ENCODE data around the gene KCND2. TPM values are rescaled to one million over a fixed set of nuclear protein-coding genes. Genes with fewer than 3 reads are reported as not detected.

The KCND2 gene
- polyA plus RNA-seq, 1 of the 3 experiments (the other 2 are of a cell fraction) = not detected

GRCh38 chr7:120554960-120555571, 282.1 kb downstream of the KCND2 start:
- Histone ChIP-seq H3K4me1 (ENCODE audit: control insufficient read depth in 1 of 2, insufficient read depth in 2 of 2, low read depth in 1 of 2, low read length in 1 of 2) (no peaks in the 10 kb centered on the region), H2AFZ (ENCODE audit: low read depth) (no peak overlapping the region), H3K36me3 (replicated peaks in 1 of 2; ENCODE audit: control insufficient read depth in 1 of 2, insufficient read depth in 2 of 2, low read length in 1 of 2) (no peaks in the 10 kb centered on the region), H4K20me1 (ENCODE audit: insufficient read depth) (no peaks in the 10 kb centered on the region), H3K9me2 (no peaks in the 10 kb centered on the region), H3K4me3 (ENCODE audit: low read depth in 2 of 2, low read length in 1 of 2) (no peak overlapping the region; a peak in 1 of 4 replicates), H3K4me2 (no peak overlapping the region), H3F3A (replicated peaks; ENCODE audit: insufficient read depth) (no peaks in the 10 kb centered on the region), H3K9me3 (no peaks in the 10 kb centered on the region), H3K27ac (ENCODE audit: low read depth in 2 of 2, low read length in 1 of 2) (no peak overlapping the region), H3K27me3 (ENCODE audit: insufficient read depth) (no peaks in the 10 kb centered on the region), H3K9ac (no peak overlapping the region), H3K79me2 (ENCODE audit: insufficient read depth) (no peaks in the 10 kb centered on the region)
- POLR2A ChIA-PET = no interaction called here
- DNase-seq = peak; percentile 42
- TF ChIP-seq RAD21 (IDR thresholded peaks at IDR 0.05; ENCODE audit: low read length) (peak; percentile 83), SMC3 (IDR thresholded peaks at IDR 0.05; ENCODE audit: low read depth, low read length) (peak; percentile 55), CTCF (IDR thresholded peaks at IDR 0.05) (peak; percentile 94), FOXJ3 (CRISPR knock-in tag; IDR thresholded peaks at IDR 0.05) (no peak), MXI1 (IDR thresholded peaks at IDR 0.05; ENCODE audit: low read depth, low read length) (no peak), SIN3A (IDR thresholded peaks at IDR 0.05; ENCODE audit: borderline replicate concordance, low read depth, low read length) (no peak), MEF2A (IDR thresholded peaks at IDR 0.05; ENCODE audit: borderline replicate concordance, low read depth) (no peak), NRF1 (IDR thresholded peaks at IDR 0.05; ENCODE audit: low read depth, low read length) (no peak)
- CTCF ChIA-PET = interaction anchor here (0.7 to 1.9 kb wide), 22 partner anchors 8 to 972 kb away, joined by 3 to 9 read pairs (median 3); no protein-coding TSS in a partner anchor

DNA sequence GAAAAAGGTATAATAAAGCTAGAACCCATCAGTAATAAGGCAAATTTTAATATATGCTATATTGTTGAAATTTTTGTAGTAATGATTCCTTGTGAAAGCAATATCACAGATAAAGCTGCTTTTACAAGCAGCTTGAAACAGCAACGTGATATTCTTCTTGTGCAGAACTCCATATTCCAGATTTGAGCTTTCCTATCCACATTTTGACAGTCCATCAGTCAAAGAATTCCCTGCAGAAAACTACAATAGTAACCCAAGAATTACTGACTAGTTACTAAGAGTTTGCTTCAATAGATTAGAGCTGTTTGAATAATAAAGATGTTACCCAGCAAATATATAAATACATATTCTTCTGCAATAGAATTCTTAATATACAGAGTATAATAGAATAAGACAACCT, 291.2 kb downstream of the KCND2 start:
- Histone ChIP-seq H3K27me3 (ENCODE audit: insufficient read depth) (no peaks in the 10 kb centered on the region; the same call in 1 of the 2 replicates), H3K27ac (ENCODE audit: low read depth in 2 of 2, low read length in 1 of 2) (no peak overlapping the region), H3K4me1 (ENCODE audit: control insufficient read depth in 1 of 2, insufficient read depth in 2 of 2, low read depth in 1 of 2, low read length in 1 of 2) (no peaks in the 10 kb centered on the region; a peak in 1 of 4 replicates), H2AFZ (ENCODE audit: low read depth) (no peak overlapping the region), H3K4me2 (no peak overlapping the region), H3K36me3 (replicated peaks in 1 of 2; ENCODE audit: control insufficient read depth in 1 of 2, insufficient read depth in 2 of 2, low read length in 1 of 2) (no peaks in the 10 kb centered on the region), H4K20me1 (ENCODE audit: insufficient read depth) (no peaks in the 10 kb centered on the region), H3K9ac (no peak overlapping the region), H3F3A (replicated peaks; ENCODE audit: insufficient read depth) (no peaks in the 10 kb centered on the region), H3K9me2 (no peaks in the 10 kb centered on the region), H3K9me3 (no peaks in the 10 kb centered on the region), H3K79me2 (ENCODE audit: insufficient read depth) (no peaks in the 10 kb centered on the region), H3K4me3 (ENCODE audit: low read depth in 2 of 2, low read length in 1 of 2) (no peak overlapping the region)
- DNase-seq = no peak
- TF ChIP-seq GABPA (IDR thresholded peaks at IDR 0.05; ENCODE audit: low read depth) (no peak), FOSL2 (IDR thresholded peaks at IDR 0.05; ENCODE audit: borderline replicate concordance, low read depth) (no peak)
- ChIA-PET CTCF (interaction anchor here (2.2 kb wide), 1 partner anchor 9 kb away, joined by 9 read pairs; no protein-coding TSS in a partner anchor), POLR2A (no interaction called here)
- 0% methylated on average over 1 of the region's 1 CpG for WGBS (ENCODE audit: low lambda C conversion rate)

DNA sequence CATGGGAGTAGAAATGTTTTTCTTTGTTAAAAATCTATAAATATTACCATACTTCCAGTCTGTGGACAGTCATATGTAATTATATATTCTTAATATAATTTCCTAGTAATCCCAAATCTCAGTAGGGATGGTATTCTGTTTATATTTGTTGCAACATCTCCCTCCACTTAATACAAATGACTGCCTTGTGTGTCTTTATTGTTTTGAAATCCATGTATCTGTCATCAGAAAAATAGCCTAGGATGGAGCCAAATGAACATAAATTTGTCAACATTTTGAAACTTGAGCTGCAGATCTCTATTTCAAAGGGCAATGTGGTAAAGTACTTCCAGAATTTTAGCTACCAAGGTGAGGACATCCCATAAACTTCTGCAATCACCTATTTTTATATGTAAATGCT, 294.2 kb downstream of the KCND2 start:
- H3K9me3 ChIP-seq = no peaks in the 10 kb centered on the region
- CTCF ChIA-PET = no interaction called here
- TF ChIP-seq, protein P1, sequence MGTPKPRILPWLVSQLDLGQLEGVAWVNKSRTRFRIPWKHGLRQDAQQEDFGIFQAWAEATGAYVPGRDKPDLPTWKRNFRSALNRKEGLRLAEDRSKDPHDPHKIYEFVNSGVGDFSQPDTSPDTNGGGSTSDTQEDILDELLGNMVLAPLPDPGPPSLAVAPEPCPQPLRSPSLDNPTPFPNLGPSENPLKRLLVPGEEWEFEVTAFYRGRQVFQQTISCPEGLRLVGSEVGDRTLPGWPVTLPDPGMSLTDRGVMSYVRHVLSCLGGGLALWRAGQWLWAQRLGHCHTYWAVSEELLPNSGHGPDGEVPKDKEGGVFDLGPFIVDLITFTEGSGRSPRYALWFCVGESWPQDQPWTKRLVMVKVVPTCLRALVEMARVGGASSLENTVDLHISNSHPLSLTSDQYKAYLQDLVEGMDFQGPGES (IDR thresholded peaks at IDR 0.05; ENCODE audit: low read depth, low read length) = no peak
- TF ChIP-seq FOSL2 (IDR thresholded peaks at IDR 0.05; ENCODE audit: borderline replicate concordance, low read depth) (no peak), NRF1 (IDR thresholded peaks at IDR 0.05; ENCODE audit: low read depth, low read length) (no peak), RFX5 (IDR thresholded peaks at IDR 0.05; ENCODE audit: low read length) (no peak), TAF1 (IDR thresholded peaks at IDR 0.05; ENCODE audit: borderline replicate concordance, low read depth, low read length) (no peak), TCF12 (IDR thresholded peaks at IDR 0.05) (no peak), MAX (IDR thresholded peaks at IDR 0.05; ENCODE audit: low read depth) (no peak), EZH2phosphoT487 (IDR thresholded peaks at IDR 0.05; ENCODE audit: borderline replicate concordance, low read depth) (no peak), GABPA (IDR thresholded peaks at IDR 0.05; ENCODE audit: low read depth) (no peak), FOXJ3 (CRISPR knock-in tag; IDR thresholded peaks at IDR 0.05) (no peak), ZBTB33 (IDR thresholded peaks at IDR 0.05; ENCODE audit: borderline replicate concordance, low read depth) (no peak)

More for the DNA sequence above, 294.2 kb downstream of the KCND2 start:
- H3K9me2 ChIP-seq = no peaks in the 10 kb centered on the region
- H4K20me1 ChIP-seq (ENCODE audit: insufficient read depth) = no peaks in the 10 kb centered on the region
- H2AFZ ChIP-seq (ENCODE audit: low read depth) = no peak overlapping the region
- POLR2A ChIA-PET = no interaction called here
- H3K36me3 ChIP-seq (replicated peaks in 1 of 2; ENCODE audit: control insufficient read depth in 1 of 2, insufficient read depth in 2 of 2, low read length in 1 of 2) = no peaks in the 10 kb centered on the region
- no peaks in the 10 kb centered on the region for H3K79me2 ChIP-seq (ENCODE audit: insufficient read depth)
- no peak overlapping the region for H3K4me3 ChIP-seq (ENCODE audit: low read depth in 2 of 2, low read length in 1 of 2)
- H3K27me3 ChIP-seq (ENCODE audit: insufficient read depth) = peaks cover 12% of the 10 kb centered on the region; the same call in 1 of the 2 replicates
- no peak overlapping the region for H3K9ac ChIP-seq
- no peaks in the 10 kb centered on the region; a peak in 1 of 4 replicates for H3K4me1 ChIP-seq (ENCODE audit: control insufficient read depth in 1 of 2, insufficient read depth in 2 of 2, low read depth in 1 of 2, low read length in 1 of 2)
- no peak overlapping the region for H3K4me2 ChIP-seq
- H3F3A ChIP-seq (replicated peaks; ENCODE audit: insufficient read depth) = no peaks in the 10 kb centered on the region
- DNase-seq = no peak
- no peak overlapping the region for H3K27ac ChIP-seq (ENCODE audit: low read depth in 2 of 2, low read length in 1 of 2)
